ENCODE data around the gene MRPS6.

The MRPS6 gene

GRCh38 chr21:34071683-34072082 is 1.7 kb upstream of the MRPS6 start:
- no peak for DNase-seq (ENCODE audit: low read depth in 2 of 2)

GRCh38 chr21:34072145-34073031 is 990 bp upstream of the MRPS6 start:
- no peak for DNase-seq (ENCODE audit: low read depth in 2 of 2)

- peak in 1 of 2 donors; percentile 23 for DNase-seq (ENCODE audit: low read depth in 2 of 2)
Measured at GRCh38 chr21:34073749-34074282, 438 bp downstream of the MRPS6 start.

GRCh38 chr21:34074283-34075090 is 1.1 kb downstream of the MRPS6 start:
- DNase-seq (ENCODE audit: low read depth in 2 of 2), result no peak

- DNase-seq (ENCODE audit: low read depth in 2 of 2), result no peak
Measured at GRCh38 chr21:34075091-34075425, 1.7 kb downstream of the MRPS6 start.

GRCh38 chr21:34075760-34076660 is 2.6 kb downstream of the MRPS6 start:
- no peak for DNase-seq (ENCODE audit: low read depth in 2 of 2)

- no peak for DNase-seq (ENCODE audit: low read depth in 2 of 2)
Measured at GRCh38 chr21:34076835-34077234, 3.5 kb downstream of the MRPS6 start.

GRCh38 chr21:34077888-34078287 is 4.5 kb downstream of the MRPS6 start:
- no peak for DNase-seq (ENCODE audit: low read depth in 2 of 2)

- DNase-seq (ENCODE audit: low read depth in 2 of 2), result no peak
Measured at GRCh38 chr21:34078915-34079314, 5.5 kb downstream of the MRPS6 start.

GRCh38 chr21:34080710-34081109 is 7.3 kb downstream of the MRPS6 start:
- DNase-seq (ENCODE audit: low read depth in 2 of 2), result no peak

GRCh38 chr21:34082769-34083168 is 9.4 kb downstream of the MRPS6 start:
- no peak for DNase-seq (ENCODE audit: low read depth in 2 of 2)

- DNase-seq (ENCODE audit: low read depth in 2 of 2), result no peak
Measured at GRCh38 chr21:34083357-34083756, 10.0 kb downstream of the MRPS6 start.

GRCh38 chr21:34085129-34085528 is 11.8 kb downstream of the MRPS6 start:
- no peak for DNase-seq (ENCODE audit: low read depth in 2 of 2)

GRCh38 chr21:34086887-34087306 is 13.5 kb downstream of the MRPS6 start:
- DNase-seq (ENCODE audit: low read depth in 2 of 2), result no peak

- no peak for DNase-seq (ENCODE audit: low read depth in 2 of 2)
Measured at GRCh38 chr21:34088752-34089151, 15.4 kb downstream of the MRPS6 start.

GRCh38 chr21:34091032-34091431 is 17.7 kb downstream of the MRPS6 start:
- no peak for DNase-seq (ENCODE audit: low read depth in 2 of 2)

- DNase-seq (ENCODE audit: low read depth in 2 of 2), result no peak
Measured at GRCh38 chr21:34091607-34092006, 18.2 kb downstream of the MRPS6 start.

GRCh38 chr21:34092262-34092921 is 19.0 kb downstream of the MRPS6 start:
- DNase-seq (ENCODE audit: low read depth in 2 of 2), result no peak

- DNase-seq (ENCODE audit: low read depth in 2 of 2), result no peak
Measured at GRCh38 chr21:34093083-34093482, 19.7 kb downstream of the MRPS6 start.

GRCh38 chr21:34094949-34095348 is 21.6 kb downstream of the MRPS6 start:
- no peak for DNase-seq (ENCODE audit: low read depth in 2 of 2)

- DNase-seq (ENCODE audit: low read depth in 2 of 2), result no peak
Measured at GRCh38 chr21:34097442-34097841, 24.1 kb downstream of the MRPS6 start.
